GM19351 (cell line): Measurements from ENCODE around the gene MBD3L1.

Experiments used
- ATAC-seq: cut with Tn5 transposase; IDR thresholded peaks from one replicate; pipeline ENCODE4 v1.9.1; 2021; ENCODE audit warnings: mild to moderate bottlenecking, moderate library complexity; ENCODE audit not compliant: unreplicated experiment

MBD3L1 gene

DNA sequence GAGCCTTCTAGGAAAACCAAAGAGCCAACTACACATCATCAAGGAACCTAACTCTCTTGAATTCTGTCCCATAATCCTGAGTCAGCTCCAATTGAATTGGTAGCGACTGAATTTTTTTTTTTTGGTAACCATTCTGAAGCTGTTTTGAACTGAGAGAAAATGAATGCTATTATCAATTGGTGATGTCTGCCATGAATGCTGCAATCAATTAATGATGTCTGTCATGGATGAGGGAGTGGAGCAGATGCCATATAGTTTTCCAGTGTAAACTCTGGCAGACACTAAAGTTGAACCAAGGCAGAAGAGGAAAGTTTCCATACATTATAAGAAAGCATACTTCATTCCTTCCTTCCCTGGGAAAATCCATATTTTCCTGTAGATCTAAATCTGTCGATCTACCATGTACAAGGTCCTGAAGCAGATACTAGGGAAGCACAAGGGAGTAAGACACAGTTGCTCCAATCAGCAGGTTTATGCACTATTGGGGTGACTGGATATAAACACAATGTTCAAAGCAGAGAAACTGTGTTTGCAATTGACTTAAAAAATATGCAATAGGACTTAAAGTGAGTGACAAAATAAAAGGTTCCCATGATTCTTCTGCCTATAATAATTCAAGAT is 48.8 kb downstream of the MBD3L1 start:
- ATAC-seq, result no peak

DNA sequence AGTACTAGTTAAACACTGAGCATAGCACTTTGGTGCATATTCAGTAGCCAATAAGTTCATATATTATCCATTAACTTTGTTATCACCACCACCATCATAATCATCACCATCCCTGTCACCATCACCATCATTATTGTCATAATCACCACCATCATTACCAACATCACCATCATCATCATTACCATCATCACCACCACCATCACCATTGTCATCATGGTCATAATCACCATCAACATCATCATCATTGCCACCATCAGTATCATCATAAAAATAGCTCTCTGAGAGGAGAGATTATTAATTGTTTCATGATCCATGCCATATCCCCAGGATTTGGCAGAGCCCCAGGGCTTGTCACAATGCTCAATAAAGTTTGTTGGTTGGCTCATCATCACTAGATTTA is 49.3 kb downstream of the MBD3L1 start:
- no peak for ATAC-seq

GRCh38 chr19:8884416-8884815 is 52.2 kb downstream of the MBD3L1 start:
- ATAC-seq, result no peak

DNA sequence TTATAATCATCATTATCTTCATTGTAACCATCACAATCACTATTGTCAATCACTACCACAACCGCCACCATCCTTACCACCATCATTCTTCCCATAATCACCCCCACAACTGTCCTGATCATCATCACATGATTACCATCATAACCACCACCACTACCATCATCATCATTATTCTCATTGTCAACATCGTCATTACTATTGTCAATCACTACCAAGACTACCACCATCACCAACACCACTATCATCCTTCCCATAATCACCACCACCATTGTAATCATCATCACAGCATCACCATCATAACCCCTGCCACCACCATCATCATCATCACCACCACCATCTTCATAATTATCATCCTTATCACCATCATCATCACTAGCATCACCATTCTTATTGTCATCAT is 55.2 kb downstream of the MBD3L1 start:
- no peak for ATAC-seq

DNA sequence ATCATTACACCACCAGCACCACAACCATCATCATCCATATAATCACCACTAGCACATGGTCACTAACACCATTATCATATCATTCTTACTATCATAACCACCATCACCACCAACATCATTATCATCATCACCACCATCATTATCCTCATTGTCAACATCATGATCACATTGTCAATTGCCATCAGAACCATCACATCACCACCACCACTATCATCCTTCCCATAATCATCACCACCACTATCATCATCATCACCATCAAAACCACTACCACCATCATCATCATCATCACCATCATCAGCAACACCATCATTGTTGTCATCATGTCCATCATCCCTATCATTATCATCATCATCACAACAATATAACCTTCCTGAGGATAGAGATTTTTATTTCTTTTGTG is 58.1 kb downstream of the MBD3L1 start:
- no peak for ATAC-seq
